Islet of Langerhans (tissue), 1 donor: ENCODE results near the gene SLC10A3.

Experiments used
- FAIRE-seq: peaks from one replicate; lab custom pipeline; 2011; peaks lifted over from hg19 to GRCh38; lab: Jason Lieb, UNC

Gene SLC10A3, protein sequence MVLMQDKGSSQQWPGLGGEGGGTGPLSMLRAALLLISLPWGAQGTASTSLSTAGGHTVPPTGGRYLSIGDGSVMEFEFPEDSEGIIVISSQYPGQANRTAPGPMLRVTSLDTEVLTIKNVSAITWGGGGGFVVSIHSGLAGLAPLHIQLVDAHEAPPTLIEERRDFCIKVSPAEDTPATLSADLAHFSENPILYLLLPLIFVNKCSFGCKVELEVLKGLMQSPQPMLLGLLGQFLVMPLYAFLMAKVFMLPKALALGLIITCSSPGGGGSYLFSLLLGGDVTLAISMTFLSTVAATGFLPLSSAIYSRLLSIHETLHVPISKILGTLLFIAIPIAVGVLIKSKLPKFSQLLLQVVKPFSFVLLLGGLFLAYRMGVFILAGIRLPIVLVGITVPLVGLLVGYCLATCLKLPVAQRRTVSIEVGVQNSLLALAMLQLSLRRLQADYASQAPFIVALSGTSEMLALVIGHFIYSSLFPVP

DNA sequence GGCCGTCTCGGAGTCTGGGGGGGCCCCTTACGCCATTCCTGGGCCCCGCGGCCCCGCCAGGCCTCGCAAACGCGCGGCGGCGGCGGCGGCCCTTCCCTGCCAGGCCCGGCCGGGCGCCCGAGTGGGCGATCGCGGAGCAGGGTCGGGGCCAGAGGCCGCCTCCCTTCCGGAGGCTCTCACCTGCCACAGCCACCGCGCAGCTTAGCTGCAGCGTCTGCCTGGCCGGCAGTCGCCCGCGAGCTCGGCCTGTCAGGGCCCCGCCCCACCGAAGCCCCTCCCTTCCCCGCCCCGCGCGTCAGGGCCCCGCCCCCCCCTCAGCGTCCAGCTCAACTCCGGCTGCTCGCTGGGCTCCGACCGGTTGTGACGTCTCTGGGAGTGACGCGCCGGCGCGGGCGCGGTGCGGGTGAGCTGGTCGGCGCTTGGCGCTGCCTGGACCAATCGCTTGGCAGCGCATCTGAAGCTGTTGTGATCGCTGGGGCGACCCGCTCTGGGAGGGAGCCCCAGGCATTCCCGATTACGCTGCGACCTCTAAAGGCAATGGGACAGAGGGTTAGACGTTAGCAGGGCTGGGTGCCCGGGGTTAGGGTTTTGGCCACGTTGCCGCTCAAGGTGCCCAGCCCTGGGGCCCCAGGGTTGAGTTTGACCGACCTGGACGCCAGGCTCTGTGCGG is at the start of gene SLC10A3:
Gene SLC10A3 (minus strand): TSS at position 216 of the 670 bp plus-strand sequence. CDS start 1,689 bp downstream, outside the sequence.
- peak; percentile 41 for FAIRE-seq

DNA sequence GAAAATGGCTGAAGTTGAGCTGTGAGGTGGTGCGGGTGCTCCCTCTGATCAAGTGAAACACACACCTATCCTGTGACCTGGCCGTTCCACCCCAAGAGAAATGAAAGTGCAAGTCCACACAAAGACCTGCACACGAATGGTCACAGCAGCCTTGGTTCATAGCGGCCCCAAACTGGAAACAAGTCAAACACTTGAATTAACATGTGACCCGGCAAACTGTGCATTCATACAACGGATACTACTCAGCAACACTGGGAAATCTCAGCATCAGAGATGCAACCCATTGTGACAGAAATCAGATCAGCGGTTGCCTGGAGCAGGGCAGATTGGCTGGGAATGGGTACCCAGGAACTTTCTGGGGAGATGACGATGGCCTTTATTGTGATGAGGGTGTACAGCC is 48.6 kb upstream of the SLC10A3 start:
- FAIRE-seq, result no peak

- no peak for FAIRE-seq
Observed at GRCh38 chrX:154535892-154536291, 45.5 kb upstream of the SLC10A3 start.

GRCh38 chrX:154534526-154535322 is 44.3 kb upstream of the SLC10A3 start:
- FAIRE-seq, result peak; percentile 17

DNA sequence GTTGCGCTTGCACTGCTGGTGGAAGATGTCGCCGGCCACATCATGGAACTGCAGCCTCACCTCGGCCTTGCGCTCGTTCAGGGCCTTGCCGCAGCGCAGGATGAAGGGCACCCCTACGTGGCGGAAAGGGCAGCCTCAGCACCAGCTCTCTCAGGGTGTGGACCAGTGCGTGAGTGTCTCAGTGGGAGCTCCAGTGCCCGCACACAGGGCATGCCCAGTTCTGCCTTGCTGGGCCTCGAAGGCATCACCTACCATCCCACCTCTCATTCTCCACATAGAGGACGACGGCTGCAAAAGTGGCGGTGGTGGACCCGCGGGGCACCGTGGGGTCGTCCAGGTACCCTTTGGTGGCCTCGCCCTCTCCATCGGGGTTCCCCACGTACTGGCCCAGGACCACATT is 42.3 kb upstream of the SLC10A3 start:
- no peak for FAIRE-seq

- FAIRE-seq, result no peak
Observed at GRCh38 chrX:154531626-154532025, 41.2 kb upstream of the SLC10A3 start.

- FAIRE-seq, result no peak
Observed at GRCh38 chrX:154530286-154530685, 39.9 kb upstream of the SLC10A3 start.

DNA sequence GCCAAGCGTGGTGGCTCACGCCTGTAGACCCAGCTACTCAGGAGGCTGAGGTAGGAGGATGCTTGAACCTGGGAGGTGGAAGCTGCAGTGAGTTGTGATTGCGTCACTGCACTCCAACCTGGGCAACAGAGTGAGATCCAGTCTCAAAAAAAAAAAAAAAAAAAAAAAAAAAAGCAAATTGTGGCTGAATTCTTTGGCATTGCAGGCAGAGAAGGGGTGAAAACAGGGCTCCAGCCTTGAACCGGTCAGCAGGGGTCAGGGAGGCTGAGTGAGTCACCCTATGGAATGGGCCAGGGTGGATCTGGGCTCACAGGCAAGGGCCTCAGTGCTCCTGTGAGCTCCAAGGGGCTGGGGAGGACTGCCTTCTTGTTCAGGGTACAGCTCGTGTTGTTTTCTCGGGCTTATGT is 38.8 kb upstream of the SLC10A3 start:
- FAIRE-seq, result no peak

DNA sequence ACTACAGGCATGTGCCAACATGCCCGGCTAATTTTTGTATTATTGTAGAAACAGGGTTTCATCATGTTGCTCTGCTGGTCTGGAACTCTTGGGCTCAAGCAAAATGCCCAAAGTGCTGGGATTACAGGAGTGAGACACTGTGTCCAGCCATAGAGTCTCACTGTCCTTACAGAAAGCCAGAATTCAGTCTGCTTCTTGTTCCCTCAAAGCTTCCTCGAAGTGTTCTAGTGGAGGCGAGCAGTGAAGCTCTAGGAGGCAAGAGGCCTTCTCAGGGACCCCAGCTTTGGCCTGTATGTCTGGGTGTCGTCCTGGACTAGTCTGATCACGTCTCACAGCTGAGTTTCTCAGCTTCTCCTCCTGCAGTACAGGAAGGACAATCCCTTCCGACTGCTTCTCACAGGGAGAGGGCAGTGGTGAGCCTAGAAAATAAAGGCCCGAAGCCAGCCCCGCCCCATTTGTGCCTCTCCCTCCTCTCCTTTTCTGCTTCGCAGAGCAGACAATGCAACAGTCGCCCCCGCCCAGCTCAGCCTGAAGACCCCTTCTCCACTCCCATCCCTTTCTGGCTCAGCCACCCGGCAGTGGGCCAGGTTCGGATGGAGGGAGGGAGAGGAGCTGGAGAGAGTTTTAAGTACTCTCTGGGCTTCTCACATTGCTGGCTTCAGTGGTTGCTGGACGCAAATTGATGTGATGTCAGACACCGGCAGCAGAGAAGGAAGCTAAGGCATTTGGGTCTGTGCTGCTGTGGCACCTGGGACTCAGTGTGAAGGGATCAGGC is 36.7 kb upstream of the SLC10A3 start:
- FAIRE-seq, result no peak

DNA sequence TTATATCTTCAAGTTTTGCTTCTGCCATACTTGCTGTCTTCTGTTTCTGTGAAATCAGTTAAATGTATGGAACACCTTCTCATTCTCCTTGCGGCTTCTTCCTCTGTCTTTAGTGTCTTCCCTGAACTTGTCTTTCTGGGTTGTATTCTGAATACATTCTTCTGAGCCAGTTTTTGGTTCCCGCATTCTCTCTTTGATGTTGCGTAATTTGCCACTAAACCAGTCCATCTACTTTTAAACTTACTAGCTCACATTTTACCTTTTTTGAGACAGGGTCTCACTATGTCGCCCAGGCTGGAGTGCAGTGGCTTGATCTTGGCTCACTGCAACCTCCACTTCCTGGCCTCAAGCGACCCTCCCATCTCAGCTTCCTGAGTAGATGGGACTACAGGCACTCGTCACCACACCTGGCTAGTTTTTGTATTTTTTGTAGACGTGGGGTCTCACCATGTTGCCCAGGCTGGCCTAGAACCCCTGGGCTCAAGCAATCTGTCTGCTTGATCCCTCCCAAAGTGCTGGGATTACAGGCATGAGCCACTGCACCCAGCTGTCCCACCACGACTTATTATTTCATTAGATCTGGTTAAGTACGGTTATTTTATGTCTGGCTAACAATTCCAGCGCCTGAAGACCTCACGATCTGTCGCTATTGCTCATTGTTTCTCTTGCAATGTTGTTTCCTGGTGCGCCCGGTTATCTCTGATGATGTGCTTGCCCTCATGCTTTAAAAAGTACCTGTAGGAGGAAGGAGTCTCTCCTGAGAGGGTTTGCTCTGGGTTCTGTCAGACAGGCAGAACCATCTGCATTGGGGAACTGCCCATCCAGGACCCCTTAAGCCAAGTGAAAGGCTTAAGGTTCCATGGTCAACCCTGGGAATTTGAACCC is 35.4 kb upstream of the SLC10A3 start:
- FAIRE-seq, result no peak

GRCh38 chrX:154519389-154519788 is 29.0 kb upstream of the SLC10A3 start:
- no peak for FAIRE-seq

DNA sequence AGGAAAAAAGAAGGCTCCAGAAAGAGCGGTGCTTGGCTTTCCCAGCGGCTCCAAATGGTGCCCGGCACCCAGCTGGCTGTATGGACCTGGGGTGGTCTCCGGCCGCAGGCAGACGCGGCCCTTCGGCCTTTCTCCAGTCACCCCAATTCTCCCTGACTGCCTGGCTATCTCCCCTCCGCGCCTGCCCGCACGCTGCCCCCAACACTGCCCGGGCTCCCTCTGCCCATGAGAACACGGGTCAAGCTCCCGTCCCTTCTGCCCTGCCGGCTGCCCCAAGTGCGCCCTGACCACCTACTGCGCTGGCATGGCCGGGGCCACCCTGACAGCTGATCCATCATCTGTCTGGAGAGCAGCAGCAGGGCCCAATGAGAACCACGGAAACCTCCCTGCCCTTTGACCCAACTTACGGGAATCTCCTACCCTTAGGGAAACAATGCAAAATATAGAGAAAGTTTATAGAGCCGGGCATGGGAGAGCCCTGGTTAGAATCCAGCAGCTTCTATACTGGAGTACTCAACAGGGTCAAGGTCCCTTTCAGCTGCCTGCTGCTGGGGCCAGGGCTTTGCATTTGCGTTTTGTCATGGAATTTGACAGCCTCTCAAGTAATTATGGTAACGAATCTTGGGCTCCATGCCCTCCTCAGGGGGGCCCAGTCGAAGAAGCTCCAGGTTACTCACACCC is 26.8 kb upstream of the SLC10A3 start:
- FAIRE-seq, result no peak

GRCh38 chrX:154516656-154517100 is 26.2 kb upstream of the SLC10A3 start:
- no peak for FAIRE-seq

GRCh38 chrX:154515966-154516655 is 25.7 kb upstream of the SLC10A3 start, which contains the start of gene FAM3A:
FAM3A (minus strand) TSS chrX:154516232; CDS start chrX:154515772, 460 bp downstream.
- FAIRE-seq, result no peak

- peak; percentile 62 for FAIRE-seq
Observed at GRCh38 chrX:154515090-154515965, 24.9 kb upstream of the SLC10A3 start.

DNA sequence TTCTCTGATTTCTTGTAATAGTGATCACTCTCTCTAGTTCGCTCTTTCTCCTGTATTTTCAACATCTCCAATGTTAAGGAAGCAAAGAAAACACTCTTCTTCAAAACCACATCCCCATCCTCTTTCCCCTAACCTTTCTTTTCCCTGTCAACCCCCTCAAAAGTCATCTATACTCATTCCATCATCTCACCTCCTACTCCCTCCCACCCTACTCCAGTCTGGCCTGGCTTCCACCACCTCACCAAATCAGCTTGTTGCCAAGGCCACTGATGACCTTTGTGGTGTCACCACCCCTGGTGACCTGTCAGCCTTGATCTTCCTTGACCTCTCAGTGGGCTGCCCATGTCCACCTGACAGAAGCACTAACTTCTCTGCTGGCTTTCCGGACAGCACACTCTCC is 23.3 kb upstream of the SLC10A3 start:
- FAIRE-seq, result no peak

DNA sequence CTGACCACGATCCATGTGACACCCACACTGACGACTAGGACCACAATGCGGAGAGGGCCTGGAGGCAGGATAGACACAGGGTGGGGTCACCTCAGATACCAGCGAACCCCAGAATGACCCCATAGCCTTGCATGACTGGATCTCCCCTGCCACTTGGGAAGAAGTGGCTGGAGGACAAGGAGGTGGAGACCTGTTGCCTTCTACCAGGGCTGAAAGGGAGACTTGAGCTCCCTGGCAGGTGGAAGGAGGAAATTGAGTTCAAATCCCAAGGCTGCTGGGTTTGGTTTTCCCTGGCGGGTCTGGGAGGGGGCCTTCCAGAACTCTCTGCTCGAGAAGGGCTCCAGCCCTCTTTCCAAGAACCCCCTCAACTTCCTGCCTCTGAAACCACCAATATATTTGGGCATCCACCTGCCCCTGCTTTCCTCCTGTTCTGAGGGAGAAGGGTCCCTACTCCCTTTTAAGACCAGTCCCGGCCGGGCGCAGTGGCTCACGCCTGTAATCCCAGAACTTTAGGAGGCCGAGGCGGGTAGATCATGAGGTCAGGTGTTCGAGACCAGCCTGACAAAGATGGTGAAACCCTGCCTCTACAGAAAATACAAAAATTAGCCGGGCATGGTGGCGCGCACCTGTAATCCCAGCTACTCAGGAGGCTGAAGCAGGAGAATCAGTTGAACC is 22.6 kb upstream of the SLC10A3 start:
- no peak for FAIRE-seq

DNA sequence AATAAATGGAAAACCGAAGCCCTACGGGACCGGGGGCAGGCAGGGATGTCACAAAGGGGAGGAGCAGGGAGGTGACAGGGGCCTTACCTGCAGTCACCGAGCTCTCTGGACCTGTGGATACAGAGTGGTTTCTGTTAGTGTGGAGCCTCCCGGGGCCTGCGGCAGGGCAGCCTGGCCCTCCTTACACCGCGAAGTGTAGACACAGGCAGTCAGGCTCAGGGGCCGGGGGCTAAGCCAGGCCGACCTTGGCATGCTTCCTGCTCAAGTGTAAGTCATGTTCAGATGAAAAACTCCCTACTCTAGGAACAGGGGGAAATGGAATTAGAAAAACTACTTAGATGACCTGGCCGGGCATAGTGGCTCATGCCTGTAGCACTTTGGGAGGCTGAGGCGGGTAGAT is 21.3 kb upstream of the SLC10A3 start:
- no peak for FAIRE-seq
